Panc1 (cell line): ENCODE data around the gene ST6GAL2. TPM values are rescaled to one million over a fixed set of nuclear protein-coding genes. Genes with fewer than 3 reads are reported as not detected.

Experiments
- ATAC-seq: fragments of 200-7000 bp; cut with Tn5 transposase; 2 replicates; pipeline ENCODE4 v1.9.1; 2020; ENCODE audit warnings: mild to moderate bottlenecking, moderate library complexity
- BruUV-seq: library from RNA; stranded (reverse); fragments of 400-500 nt; replicated peaks from 2 replicates; lab custom pipeline; 2021; lab: Mats Ljungman, UMichigan
- CTCF ChIA-PET: fragments of 300-600 bp; sonication (Branson Sonifier 250); formaldehyde crosslinking; loops from one replicate; lab custom pipeline; 2022; ENCODE audit warnings: antibody characterized with exemption; lab: Charles Lee
- POLR2A ChIA-PET: fragments of 300-600 bp; sonication (Branson Sonifier 250); formaldehyde crosslinking; loops from one replicate; lab custom pipeline; 2022; ENCODE audit warnings: antibody characterized with exemption; lab: Charles Lee
- DNase-seq: peaks from one replicate; pipeline ENCODE4 v3.0.0-alpha.2; 2010; ENCODE audit warnings: low read depth, low spot score
- H3K27ac ChIP-seq: 2 replicates; pipeline ENCODE4 v1.5.1; 2011; ENCODE audit warnings: mild to moderate bottlenecking, low read length, inconsistent platforms
- H3K27me3 ChIP-seq: fragments of 200-500 bp; sonication (Bioruptor generic); 2 replicates; pipeline ENCODE4 v1.6.0; 2014; ENCODE audit warnings: low read length, inconsistent platforms; ENCODE audit not compliant: control insufficient read depth, insufficient read depth
- H3K36me3 ChIP-seq: fragments of 200-500 bp; sonication (Bioruptor generic); 2 replicates; pipeline ENCODE4 v1.5.1; 2014; ENCODE audit warnings: inconsistent platforms, mild to moderate bottlenecking, low read length, moderate library complexity; ENCODE audit not compliant: control insufficient read depth, insufficient read depth
- H3K4me1 ChIP-seq: 2 replicates; pipeline ENCODE4 v1.5.1; 2011; ENCODE audit warnings: inconsistent platforms, mild to moderate bottlenecking, low read length, moderate library complexity; ENCODE audit not compliant: control insufficient read depth, insufficient read depth
- H3K4me3 ChIP-seq, 2 experiments: 2 replicates each; pipeline ENCODE4 v1.5.1; 2011 to 2012; ENCODE audit warnings: low read depth in 2 of 2, low read length in 2 of 2, mild to moderate bottlenecking in 2 of 2, inconsistent platforms in 1 of 2, moderate library complexity in 1 of 2
- H3K9me3 ChIP-seq: fragments of 200-500 bp; sonication (Bioruptor generic); 2 replicates; pipeline ENCODE4 v1.5.1; 2014; ENCODE audit warnings: low read depth, mild to moderate bottlenecking, inconsistent platforms, low read length, moderate library complexity; ENCODE audit not compliant: control insufficient read depth, insufficient read depth
- CTCF ChIP-seq: fragments of 450-650 bp; IDR thresholded peaks from 2 replicates; pipeline ENCODE4 v1.5.1; 2017; ENCODE audit warnings: mild to moderate bottlenecking
- POLR2AphosphoS5 ChIP-seq: IDR thresholded peaks from 2 replicates; pipeline ENCODE4 v1.6.1; 2012; ENCODE audit warnings: mild to moderate bottlenecking, low read depth, low read length, moderate library complexity
- SIN3A ChIP-seq: IDR thresholded peaks from 2 replicates; pipeline ENCODE4 v1.6.1; 2012; ENCODE audit warnings: low read depth, mild to moderate bottlenecking, low read length, moderate library complexity, borderline replicate concordance; ENCODE audit not compliant: insufficient read depth
- TCF7L2 ChIP-seq: IDR thresholded peaks from 2 replicates; pipeline ENCODE4 v1.6.1; 2011; ENCODE audit warnings: mild to moderate bottlenecking, low read depth, low read length, inconsistent platforms
- in situ Hi-C: cut with HindIII; loops from 2 replicates; pipeline ENCODE4 v1.10.0; 2016; ENCODE audit warnings: low sequenced_read_pairs, low pct_unique_long_range_greater_than_20kb
- intact Hi-C: fragments of 100-400 bp; cut with micrococcal nuclease; formaldehyde crosslinking; loops from one replicate; pipeline ENCODE4 v1.10.0; 2022; ENCODE audit not compliant: unreplicated experiment
- total RNA-seq: library from RNA; stranded (reverse); gene quantifications from one replicate; pipeline ENCODE4 v1.2.1, GENCODE V29; 2021; ENCODE audit not compliant: unreplicated experiment
- TF ChIP-seq, protein P1 (sequence below), 2 experiments: IDR thresholded peaks; 2 replicates each; pipeline ENCODE4 v1.6.1; 2011 to 2012; ENCODE audit warnings: low read depth in 2 of 2, control low read depth in 1 of 2, low read length in 1 of 2, mild to moderate bottlenecking in 1 of 2, moderate library complexity in 1 of 2; ENCODE audit not compliant: insufficient read depth in 1 of 2

The ST6GAL2 gene
- total RNA-seq, 1 experiment from 2014 or later = not detected

DNA sequence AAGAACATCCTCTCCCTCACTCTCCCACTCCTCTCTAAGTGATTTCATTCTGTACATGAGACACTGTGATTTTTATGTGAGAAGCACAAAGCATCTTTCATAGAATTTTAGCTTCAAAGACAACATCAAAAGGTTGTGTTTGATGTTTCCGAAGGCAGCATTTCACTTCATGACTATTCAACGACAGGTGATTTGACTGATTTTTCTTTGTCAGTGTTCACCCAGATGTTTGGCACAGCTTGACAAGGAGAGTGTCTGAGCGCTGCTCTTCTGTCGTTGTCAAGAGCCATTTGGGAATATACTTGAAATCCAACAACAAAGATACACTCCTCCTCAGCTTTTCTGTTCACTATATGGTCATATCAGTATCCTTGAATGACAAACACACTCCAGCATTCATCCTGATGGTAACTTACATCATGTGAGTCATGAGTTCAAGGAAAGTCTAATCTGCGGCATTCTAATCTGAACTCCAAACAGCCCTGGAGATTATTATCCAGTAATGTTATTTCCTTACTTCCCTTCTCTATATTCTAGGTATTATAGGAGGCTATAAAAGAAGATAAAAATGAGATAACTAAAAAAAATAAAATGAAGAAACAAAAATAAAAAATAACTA lies 45.9 kb upstream of the ST6GAL2 start:
- H3K4me1 ChIP-seq = no peaks in the 10 kb centered on the region
- ChIA-PET CTCF (no interaction called here), POLR2A (no interaction called here)
- no peak for ATAC-seq
- H3K36me3 ChIP-seq = no peaks in the 10 kb centered on the region
- BruUV-seq = no TSS peak
- H3K27ac ChIP-seq = no peak overlapping the region
- no peak for DNase-seq
- in situ Hi-C loops (no loop called here), intact Hi-C loops (no loop called here)
- no peaks in the 10 kb centered on the region for H3K27me3 ChIP-seq
- H3K9me3 ChIP-seq = 0 out of 2 replicates have a peak, but pooled peaks cover 7% of the 10 kb centered on the region
- TF ChIP-seq SIN3A = no peak
- H3K4me3 ChIP-seq = no peak overlapping the region

DNA sequence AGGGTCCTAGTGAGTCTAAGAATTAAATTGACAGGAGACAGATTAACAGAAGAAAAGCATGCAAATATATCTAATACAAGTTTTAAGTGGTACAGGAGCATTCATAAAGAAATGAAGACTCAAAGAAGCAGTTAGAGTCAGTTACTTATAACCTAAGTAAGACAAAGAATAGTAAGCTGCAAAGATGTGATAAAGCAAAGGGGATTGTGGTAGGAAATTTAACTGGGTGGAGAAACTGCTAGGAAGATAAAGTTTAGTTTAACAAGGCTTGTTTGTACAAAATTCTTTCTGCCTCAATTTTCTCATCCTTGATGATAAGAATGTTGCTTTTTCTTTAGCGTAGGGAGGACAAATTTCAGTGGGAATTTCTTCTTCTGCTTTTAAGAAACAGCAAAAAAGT lies 35.5 kb upstream of the ST6GAL2 start:
- Histone ChIP-seq H3K4me1 (no peaks in the 10 kb centered on the region), H3K4me3 (no peak overlapping the region), H3K9me3 (no peaks in the 10 kb centered on the region), H3K27ac (no peak overlapping the region), H3K27me3 (no peaks in the 10 kb centered on the region), H3K36me3 (no peaks in the 10 kb centered on the region)
- ChIA-PET CTCF (no interaction called here), POLR2A (no interaction called here)
- intact Hi-C loops = no loop called here
- TF ChIP-seq, protein P1, sequence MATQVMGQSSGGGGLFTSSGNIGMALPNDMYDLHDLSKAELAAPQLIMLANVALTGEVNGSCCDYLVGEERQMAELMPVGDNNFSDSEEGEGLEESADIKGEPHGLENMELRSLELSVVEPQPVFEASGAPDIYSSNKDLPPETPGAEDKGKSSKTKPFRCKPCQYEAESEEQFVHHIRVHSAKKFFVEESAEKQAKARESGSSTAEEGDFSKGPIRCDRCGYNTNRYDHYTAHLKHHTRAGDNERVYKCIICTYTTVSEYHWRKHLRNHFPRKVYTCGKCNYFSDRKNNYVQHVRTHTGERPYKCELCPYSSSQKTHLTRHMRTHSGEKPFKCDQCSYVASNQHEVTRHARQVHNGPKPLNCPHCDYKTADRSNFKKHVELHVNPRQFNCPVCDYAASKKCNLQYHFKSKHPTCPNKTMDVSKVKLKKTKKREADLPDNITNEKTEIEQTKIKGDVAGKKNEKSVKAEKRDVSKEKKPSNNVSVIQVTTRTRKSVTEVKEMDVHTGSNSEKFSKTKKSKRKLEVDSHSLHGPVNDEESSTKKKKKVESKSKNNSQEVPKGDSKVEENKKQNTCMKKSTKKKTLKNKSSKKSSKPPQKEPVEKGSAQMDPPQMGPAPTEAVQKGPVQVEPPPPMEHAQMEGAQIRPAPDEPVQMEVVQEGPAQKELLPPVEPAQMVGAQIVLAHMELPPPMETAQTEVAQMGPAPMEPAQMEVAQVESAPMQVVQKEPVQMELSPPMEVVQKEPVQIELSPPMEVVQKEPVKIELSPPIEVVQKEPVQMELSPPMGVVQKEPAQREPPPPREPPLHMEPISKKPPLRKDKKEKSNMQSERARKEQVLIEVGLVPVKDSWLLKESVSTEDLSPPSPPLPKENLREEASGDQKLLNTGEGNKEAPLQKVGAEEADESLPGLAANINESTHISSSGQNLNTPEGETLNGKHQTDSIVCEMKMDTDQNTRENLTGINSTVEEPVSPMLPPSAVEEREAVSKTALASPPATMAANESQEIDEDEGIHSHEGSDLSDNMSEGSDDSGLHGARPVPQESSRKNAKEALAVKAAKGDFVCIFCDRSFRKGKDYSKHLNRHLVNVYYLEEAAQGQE (IDR thresholded peaks at IDR 0.05; ENCODE audit: insufficient read depth in 1 of 2, low read depth in 2 of 2, low read length in 1 of 2) = no peak
- no peak for TF ChIP-seq SIN3A
- TF ChIP-seq TCF7L2 = no peak
- TF ChIP-seq POLR2AphosphoS5 = no peak
- no peak for TF ChIP-seq CTCF
- BruUV-seq = no TSS peak
- in situ Hi-C loops = no loop called here
- ATAC-seq (no peak), DNase-seq (no peak)

GRCh38 chr2:106919012-106919411 lies 33.0 kb upstream of the ST6GAL2 start:
- ATAC-seq = no peak
- POLR2A ChIA-PET = no interaction called here

More at GRCh38 chr2:106919012-106919411, 33.0 kb upstream of the ST6GAL2 start:
- Histone ChIP-seq H3K27ac (no peak overlapping the region), H3K9me3 (no peaks in the 10 kb centered on the region), H3K4me3 (no peak overlapping the region), H3K36me3 (no peaks in the 10 kb centered on the region), H3K4me1 (no peaks in the 10 kb centered on the region), H3K27me3 (no peaks in the 10 kb centered on the region)
- BruUV-seq = no TSS peak
- TF ChIP-seq CTCF (no peak), TCF7L2 (no peak), SIN3A (no peak), POLR2AphosphoS5 (no peak)
- TF ChIP-seq, protein P1 (IDR thresholded peaks at IDR 0.05; ENCODE audit: insufficient read depth in 1 of 2, low read depth in 2 of 2, low read length in 1 of 2) = no peak
- intact Hi-C loops = no loop called here
- CTCF ChIA-PET = no interaction called here
- DNase-seq = no peak
- in situ Hi-C loops = no loop called here
